GM18867 (cell line): ENCODE results near the gene COL8A2.

Source experiments
- ATAC-seq: cut with Tn5 transposase; IDR thresholded peaks from one replicate; pipeline ENCODE4 v1.9.1; 2021; ENCODE audit warnings: mild to moderate bottlenecking, moderate library complexity; ENCODE audit not compliant: unreplicated experiment

The COL8A2 gene

GRCh38 chr1:36092166-36092797, 32.7 kb downstream of the COL8A2 start:
- no peak for ATAC-seq

GRCh38 chr1:36091698-36092097, 33.3 kb downstream of the COL8A2 start:
- no peak for ATAC-seq

GRCh38 chr1:36091141-36091540, 33.9 kb downstream of the COL8A2 start:
- ATAC-seq = no peak

GRCh38 chr1:36089393-36090121, 35.5 kb downstream of the COL8A2 start:
- no peak for ATAC-seq

GRCh38 chr1:36088577-36089392, 36.2 kb downstream of the COL8A2 start, which contains the start of gene ADPRS:
Gene ADPRS (plus strand): TSS chr1:36088892. CDS start chr1:36088905, 13 bp downstream.
- peak; percentile 76 for ATAC-seq

- ATAC-seq = peak; percentile 1
Observed at GRCh38 chr1:36088265-36088576, 36.8 kb downstream of the COL8A2 start.

- no peak for ATAC-seq
Observed at GRCh38 chr1:36087233-36088123, 37.5 kb downstream of the COL8A2 start.

GRCh38 chr1:36086529-36087232, 38.3 kb downstream of the COL8A2 start:
- no peak for ATAC-seq

GRCh38 chr1:36085686-36086526, 39.1 kb downstream of the COL8A2 start:
- no peak for ATAC-seq

- no peak for ATAC-seq
Observed at GRCh38 chr1:36085126-36085525, 39.9 kb downstream of the COL8A2 start.

- no peak for ATAC-seq
Observed at GRCh38 chr1:36084497-36085115, 40.4 kb downstream of the COL8A2 start.

- no peak for ATAC-seq
Observed at GRCh38 chr1:36083635-36084496, 41.2 kb downstream of the COL8A2 start, which contains the start of gene TEKT2. Gene TEKT2 (plus strand): TSS chr1:36084094. CDS start chr1:36084922, 828 bp downstream.

- ATAC-seq = no peak
Observed at GRCh38 chr1:36083219-36083618, 41.8 kb downstream of the COL8A2 start.

GRCh38 chr1:36081926-36082485, 43.0 kb downstream of the COL8A2 start:
- ATAC-seq = no peak

- ATAC-seq = no peak
Observed at GRCh38 chr1:36080801-36081200, 44.2 kb downstream of the COL8A2 start.

- no peak for ATAC-seq
Observed at GRCh38 chr1:36080236-36080635, 44.8 kb downstream of the COL8A2 start.

- ATAC-seq = no peak
Observed at GRCh38 chr1:36076979-36077573, 47.9 kb downstream of the COL8A2 start.
